NCI-H1694 treated with DMSO at 0.1 percent for 48 hours (cell line): ENCODE results near the gene SLC48A1.

Experiments
- DNase-seq: peaks from one replicate; lab custom pipeline; 2025; lab: John Stamatoyannopoulos, UW

The SLC48A1 gene

DNA sequence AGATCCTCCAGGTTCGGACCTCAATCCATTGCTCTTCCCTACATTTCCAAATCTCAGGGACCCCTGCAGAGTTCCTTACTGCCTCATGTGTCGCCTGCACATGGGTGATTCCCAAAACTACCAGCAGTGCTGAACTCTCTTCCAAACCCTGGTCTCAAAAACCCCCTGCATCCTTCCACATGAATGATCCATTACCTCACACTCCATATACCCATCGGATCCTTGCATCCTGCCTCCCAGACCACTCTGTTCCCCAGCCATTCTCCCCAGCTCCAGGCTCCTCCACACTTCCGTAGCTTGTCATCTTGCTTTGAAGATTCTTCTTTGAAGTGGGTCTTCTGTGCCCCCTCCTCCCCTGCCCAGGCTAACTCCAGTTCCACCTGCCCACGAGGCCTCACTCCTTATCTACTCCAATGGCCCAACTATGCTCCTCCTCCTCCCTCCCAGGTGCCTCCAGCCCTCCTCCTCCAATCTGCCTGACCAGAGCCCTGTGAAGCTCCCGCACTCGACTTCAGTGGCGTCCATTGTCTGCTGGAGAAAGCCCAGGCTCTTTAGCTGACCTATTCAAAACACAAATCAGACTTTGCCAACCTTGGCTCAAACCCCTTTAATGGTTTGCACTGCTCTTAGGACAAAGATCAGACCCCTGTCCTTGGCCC lies 28.1 kb upstream of the SLC48A1 start:
- no peak for DNase-seq

DNA sequence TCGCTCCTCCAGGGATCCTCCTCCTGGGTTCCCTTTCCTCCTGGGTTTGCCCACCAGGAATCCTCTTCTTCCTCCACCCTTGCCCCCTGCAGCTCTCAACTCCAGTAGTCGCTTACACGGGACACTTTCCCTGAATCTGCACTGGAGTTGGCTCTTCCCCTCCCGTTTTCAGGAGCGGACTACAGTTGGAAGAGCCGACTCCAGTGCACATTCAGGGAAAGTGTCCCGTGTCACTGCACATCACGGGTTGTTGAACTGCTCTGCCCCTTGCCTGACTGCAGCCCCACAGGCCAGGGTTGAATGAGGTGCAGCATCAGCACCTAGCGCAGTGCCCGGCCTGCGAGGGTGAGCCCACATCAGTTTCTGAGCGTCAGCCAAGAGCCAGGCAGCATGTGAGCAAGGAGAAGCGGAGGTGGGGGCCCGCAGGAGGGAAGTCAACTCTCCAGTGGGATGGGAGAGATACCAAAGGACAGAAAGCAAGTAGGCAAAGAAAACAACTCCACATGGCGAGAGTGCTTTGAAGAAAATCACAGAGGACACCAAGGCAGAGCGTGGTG lies 27.5 kb upstream of the SLC48A1 start:
- DNase-seq = no peak

DNA sequence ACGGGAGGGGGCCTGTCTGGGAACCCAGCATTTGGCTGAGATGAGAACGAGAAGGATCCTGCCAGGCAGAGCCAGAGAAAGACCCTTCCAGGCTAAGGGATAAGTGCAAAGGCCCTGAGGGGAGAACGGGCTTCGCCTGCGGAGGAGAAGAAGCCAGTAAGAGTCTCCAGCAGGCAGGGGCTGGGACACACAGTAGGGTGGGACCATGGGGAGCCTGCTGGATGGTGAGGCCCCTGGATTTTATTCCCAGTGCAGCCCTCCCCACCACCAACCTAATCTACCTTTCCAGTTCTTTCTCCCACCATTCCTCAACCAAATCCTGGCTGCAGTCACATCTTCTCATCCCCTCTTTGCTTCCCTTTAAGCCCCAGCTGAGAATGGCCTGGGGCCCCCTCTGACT lies 27.0 kb upstream of the SLC48A1 start:
- DNase-seq = no peak

DNA sequence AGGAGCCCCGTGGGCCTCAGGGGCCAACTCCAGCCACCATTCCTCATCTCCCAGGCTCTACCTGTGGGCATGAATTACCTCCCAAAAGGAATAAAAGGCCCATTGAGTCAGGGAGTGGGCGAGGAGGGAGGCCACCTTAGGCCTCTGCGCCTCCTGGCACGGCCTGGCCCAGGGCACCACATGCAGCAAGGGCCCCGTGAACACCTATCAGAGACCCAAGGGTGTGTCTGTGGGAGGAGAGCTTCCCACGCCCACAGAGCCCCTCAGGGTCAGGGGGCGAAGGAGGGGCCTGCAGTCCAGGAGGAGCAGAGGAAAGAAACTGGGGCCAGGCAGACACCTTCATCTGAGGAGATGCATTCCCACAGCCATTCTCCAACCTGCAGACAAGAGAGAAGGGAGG lies 26.5 kb upstream of the SLC48A1 start:
- no peak for DNase-seq

DNA sequence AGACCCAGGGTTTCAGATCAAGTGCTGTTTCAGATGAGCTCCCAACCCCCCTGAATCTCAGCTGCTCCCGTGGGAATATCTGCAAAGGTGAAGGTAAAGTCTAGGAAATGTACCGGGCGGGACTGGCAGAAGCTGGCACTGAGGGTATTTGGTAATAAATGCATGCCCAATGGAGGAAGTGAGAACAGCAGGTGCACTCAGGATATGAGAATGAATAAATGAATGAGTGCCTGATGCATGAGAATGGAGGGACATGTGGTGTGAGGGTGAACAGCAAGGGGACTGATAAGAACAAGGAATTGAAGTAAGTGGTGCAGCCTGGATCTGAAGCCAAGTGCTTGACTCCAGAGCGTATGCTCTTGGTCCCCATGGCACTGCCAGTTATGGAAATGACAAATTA lies 25.9 kb upstream of the SLC48A1 start:
- no peak for DNase-seq

DNA sequence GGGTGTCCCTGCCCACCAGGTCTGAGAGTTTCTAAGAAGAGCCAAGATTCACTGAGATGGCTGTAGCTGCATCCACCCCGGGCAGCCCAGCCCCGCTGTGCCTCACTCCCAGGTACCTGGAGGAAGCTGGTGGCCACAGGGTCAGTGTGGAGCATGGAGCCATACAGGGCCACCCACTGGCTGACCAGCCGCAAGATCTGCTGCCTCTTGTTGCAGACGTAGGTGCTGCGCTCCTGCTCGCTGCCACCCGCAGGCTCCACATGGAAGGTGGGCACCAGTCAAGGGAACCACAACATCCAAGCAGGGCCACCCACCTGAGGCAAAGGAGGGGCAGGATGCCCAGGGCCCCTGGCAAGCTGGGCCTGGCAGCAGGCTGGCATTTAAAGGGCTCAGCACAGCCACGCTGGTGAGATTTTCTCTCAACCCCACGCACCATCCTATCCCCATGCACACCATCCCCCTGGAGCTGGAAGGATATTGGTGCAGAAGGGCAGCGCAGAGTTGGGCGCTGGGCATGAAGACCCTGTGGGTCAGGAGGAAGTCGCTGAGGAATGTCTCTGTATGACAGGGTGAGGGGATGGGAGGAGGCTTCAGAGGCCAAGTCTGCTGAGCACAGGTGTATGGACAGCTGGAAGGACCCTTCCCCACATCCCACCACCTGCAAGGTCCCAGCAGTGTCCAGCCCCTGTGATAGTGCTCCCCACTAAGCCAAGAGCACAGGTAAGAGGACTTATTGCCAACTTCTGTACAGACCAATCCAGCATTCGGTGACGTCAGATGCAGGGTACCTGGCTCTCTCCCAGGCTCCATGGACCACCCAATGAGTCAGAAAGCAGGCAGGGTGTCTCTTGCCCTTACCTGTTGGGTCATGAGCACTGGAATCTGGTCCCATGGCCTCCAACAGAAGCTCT lies 25.2 kb upstream of the SLC48A1 start:
- no peak for DNase-seq

DNA sequence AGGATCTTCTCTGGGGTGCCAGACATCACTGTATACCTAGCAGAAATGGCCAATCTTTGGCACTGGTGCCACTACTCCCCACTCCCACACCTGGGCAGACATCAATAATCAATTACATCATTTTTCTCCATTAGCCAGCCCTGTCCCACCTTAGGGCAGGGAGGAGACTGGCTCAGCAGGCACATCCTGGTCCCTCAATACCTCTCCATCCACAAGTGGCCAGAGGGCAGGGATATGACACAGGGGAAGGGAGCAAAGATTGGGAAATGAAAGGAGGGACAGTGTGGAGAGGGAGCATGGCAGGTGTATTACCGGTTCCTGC lies 24.6 kb upstream of the SLC48A1 start:
- DNase-seq = no peak

DNA sequence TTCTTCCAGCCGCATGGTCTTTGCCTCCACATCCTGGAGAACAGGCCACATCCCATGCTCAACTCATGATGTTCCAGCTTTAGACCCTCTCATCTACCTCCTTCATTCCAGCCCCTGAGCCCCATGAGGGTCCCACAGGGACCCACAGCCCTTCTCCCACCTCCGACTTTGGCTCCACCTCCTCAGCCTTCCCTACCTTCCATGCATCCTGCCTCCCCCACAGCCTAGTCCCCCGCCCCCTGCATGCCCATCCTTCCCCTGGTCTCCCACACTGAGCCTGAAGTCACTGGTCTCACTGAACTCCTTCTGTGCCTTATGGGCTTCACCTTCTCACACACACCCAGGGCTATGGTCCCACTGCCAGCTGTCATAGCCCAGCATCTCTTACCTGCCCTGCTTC lies 24.1 kb upstream of the SLC48A1 start:
- DNase-seq = no peak

DNA sequence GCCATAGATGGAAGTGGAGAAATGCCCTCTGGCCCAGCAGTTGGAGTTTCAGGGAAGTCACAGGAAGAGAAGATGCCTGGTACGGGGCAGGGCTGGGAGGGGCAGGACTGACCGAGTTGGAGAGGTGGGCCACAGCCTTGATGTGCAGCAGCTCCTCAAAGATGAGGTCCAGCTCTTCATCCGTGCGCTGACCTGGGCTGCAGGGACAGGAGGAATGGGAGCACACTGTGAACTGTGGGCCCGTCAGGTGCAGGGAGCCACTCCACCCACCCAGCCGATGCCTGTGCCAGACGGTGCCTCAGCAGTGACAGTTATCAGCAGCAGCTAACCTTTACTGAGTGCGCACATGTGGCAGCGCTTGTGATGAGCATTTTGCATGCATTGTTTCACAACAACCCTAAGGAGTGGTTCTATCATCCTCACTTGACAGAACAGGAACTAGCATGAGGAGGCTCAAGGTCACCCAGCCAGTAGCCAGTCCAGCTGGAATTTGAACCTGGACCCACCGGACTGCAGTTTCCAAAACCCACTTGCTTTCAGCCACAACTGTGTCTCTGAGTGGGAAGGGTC lies 22.7 kb upstream of the SLC48A1 start:
- no peak for DNase-seq

DNA sequence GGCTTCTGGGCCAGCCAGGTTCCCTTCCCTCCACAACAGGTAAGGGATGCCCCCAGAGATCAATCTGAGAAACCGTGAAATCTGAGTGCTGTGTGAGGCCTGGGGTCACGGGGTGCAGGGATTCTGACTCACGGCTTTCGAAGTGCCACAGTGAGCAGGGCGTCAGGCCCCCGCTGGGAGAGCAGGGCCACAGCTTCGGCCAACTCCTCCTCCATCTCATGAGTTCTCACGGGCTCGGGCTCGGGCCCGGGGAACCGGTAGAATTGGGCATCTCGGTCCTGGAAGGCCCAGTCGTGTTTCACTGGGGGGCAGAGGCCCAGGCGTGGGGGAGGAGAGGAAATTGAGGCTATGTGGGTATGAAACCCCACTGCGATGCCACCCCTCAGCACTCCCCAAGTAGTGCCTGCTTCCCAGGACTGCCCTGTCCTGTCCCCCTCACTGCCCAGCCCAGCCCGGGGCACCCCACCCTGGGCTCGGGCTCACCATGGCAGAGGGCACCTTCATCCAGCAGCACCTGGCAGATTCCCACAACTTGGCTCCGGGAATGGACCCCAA lies 22.0 kb upstream of the SLC48A1 start:
- DNase-seq = no peak

DNA sequence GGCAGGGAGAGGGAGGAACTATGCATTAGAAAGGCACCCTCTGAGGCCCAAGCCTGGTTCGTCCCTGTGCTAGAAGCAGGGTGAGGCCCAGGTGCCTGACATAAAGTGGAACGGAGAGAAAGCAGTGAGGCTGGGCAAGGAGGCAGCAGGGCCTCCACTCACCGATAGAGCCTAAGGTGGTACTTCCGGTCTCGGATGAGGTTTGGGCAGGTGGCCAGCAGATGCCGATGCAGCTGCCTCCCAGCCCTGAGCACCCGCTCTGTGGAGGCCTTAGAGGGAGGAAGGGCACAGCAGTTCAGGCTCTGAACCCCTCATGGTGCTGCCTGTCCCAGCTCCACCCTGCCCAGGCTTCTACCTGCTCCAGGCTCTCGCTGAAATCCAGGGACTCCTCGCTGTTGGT lies 21.5 kb upstream of the SLC48A1 start:
- no peak for DNase-seq

DNA sequence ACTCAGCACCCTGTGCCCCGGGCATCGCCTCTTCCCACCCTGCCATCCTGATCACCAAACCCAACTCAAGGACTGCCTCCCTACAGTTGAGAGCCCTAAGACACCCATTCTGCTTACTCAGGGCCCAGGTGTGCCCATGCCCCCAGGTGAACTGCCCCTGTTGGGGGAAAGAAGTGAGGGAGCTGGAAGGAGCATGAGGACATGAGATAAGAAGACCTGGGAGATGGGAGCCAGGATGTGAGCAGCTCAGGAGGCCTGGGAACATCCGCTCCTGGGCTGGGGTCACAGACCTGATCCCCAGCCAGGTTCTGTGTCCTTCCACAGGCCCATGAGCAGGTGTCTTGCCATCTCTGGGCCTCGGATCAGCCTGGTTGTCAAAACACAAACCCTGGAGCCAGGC lies 20.9 kb upstream of the SLC48A1 start:
- no peak for DNase-seq

DNA sequence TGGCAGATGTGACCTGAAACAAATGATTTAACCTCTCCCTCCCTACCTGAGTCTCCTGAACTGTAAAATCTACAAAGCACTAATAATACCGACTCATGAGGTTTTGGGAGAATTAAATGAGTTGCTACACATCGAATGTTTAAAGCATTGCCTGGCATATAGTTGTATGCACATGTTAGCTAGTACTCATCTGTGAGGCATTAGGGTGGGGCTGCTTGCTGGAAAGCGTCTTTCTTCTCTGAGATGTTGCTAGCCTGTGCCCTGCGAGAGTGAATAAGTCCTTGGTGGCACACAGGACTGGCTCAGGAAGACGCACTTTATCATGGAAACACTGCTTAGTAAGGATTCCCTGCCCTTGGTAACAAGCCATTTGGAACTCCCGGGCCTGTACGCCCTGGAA lies 20.5 kb upstream of the SLC48A1 start:
- DNase-seq = no peak

DNA sequence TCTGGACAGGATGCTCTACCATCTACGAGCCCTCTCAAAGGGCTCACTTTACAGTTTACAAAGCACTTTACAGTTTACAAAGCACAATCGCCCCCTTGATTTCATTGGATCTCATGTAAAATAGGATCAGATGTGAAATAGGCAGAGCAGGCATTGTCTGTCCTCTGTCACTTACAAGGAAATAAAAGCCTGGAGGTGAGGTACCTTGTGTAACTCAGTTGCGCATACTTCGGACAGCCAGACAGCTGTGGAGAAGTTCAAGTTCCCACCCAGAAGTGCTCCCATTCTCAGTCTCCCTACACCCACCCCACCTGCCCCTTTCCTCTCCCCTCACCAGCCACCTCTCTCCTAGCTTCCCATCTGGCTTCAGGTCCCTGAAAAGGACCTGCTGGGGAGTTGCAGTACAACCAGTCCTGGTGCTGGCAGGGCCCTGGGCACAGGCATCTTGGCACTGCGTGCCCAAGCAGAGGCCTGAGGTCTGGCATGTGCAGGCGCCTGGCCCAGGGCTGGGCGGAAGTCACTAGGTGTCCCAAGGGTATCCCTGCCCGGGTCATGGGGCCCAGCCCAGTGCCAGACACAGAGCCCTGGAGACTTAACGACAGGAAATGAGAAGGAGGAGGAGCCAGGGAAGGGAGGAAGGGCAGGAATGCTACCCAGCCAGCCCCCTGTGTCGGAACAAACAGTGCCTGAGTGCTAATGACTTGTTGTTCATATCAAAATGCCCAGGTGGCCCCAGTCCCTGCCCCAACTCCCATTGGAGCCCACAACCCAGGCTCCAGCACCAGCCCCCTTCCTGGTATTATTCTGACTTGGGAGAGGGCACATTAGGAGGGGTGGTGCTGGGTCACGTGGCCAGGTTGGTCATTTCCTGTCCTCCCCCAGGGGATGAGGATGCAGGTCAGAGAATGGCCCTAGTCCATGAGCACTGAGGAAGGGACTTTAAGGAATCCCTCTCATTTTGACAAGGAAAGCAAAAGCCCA lies 19.7 kb upstream of the SLC48A1 start:
- DNase-seq = no peak

DNA sequence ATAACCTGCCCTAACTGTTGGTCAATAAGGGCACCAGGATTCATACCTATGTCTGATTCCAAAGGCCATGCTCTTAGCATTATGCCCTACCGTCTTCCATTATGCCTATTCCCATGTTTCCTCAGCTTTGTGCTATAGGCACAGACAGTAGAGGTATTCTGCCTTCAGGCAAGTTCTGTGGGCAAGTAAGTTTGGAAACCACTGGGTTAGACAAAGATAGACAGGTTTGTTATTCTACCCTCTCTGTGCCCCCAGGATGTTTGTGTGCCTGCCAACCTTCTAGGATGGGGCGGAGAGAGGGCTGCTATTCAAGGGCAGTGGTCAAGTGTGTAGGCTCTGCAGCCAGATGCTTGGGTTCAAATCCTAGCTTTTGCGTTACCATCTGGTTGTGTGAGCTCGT lies 18.9 kb upstream of the SLC48A1 start:
- no peak for DNase-seq

DNA sequence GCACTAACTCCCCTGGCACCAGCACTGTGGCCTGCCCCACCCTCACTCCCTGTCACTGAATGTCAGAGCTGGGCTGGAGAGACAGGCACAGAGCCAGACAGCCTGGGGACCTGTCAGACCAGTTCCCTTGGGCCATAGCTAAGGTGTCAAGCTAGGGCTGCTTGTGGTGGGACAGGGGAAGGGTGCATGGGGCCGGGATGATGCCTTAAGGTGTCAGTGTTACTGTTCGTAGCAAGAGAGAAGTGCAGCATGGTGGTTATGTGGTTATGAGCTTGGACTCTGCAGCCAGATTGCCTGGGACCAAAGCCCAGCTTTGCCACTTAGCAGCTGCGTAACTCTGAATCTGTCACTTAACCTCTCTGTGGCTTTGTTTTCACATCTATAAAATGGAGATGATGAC lies 18.2 kb upstream of the SLC48A1 start:
- no peak for DNase-seq

DNA sequence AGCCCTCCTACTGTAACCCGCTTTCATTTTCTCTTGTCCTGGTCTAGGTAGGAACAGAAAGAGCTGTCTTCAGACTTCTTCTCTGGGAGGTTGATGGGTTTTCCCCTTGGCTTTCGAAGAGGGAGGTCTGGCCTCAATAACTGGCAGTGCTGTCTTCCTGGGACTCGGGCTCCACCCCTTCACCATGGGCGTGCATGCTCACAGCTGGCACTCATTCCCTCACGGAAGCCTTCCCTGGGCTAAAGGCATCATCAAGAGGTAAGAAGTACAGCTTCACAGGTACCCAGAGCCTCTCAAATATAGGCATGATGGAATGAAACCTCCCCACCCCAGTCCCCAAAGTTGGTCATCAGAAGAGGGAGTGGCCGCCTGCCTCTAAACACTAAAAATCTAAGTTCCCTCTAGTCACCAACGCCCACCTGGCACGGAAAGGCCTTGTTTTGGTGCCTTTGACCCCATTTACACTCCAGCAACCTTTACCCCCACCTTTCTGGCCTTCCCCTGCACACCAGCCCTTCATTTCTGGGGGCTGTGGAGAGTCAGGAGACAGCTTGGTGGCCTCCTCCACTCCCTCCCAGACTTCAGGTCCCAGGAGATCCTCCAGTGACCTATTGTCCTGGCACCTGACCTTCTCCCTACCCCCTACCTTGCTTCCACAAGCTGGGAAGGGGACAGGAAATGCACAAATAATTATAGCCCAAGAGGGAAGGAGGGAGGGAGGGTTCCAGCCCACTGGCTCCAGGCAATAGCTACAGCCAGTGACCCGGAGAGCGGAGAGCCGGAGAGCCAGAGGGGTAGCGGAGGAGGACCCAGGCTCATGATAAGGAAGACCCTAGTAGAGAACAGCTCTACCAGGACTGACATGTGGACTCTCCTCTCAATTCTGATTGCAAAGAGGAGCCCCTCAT lies 17.1 kb upstream of the SLC48A1 start:
- DNase-seq = no peak

DNA sequence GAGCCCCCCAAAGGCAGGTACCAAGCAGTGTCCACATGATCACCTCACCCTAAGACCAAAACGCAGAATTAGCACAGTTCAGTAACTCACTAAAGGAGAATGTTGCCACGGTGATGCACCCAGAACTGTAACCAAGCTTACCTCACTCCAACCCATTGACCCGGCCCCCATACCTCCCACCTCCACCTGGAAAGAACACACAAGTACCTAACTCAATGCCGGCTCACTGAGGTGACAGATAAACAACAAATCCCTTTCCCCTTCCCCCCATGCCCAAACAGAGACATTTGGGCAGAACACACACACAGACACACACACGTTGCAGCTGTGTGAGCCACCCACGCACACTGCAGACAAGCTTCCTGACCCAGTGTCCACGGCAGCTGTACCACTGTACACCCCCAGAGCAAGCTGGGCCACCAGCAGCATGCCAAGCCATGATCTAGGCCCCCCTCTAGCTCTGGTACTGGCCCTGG lies 15.6 kb upstream of the SLC48A1 start:
- no peak for DNase-seq

DNA sequence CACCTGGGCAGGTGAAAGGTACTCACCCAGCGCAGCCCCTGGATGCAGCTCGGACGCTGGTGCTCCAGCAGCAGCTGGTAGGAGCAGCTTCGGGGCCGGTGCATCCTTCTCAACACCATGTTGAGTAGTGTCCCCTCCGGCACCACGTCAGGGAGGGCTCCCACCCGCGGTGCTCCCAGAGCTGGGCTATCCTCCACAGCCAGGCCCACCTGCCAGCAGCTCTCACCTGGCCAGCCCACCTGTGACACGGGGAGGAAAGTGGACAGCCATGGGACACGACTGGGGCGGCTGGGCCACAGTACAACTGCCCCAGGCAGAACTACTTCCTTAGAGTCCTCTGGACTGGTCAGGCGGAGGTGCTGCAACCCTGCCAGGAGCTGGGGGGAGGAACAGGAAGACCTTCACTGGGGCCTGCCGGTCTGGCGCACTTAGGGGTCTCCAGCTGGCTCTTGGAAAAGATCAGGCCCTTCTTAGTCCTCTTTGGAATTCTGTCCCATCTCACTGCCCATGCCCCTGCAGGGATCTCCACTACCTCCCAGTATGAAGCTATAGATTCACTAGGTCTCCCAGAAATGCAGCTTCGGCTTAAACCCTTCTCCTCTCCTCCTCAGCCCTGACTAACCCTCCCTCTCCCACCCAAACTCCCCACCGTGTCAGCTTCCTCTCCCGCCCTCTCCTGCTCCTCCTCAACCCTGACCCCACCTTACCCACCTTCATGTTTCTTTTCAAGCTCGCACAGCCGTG lies 15.0 kb upstream of the SLC48A1 start:
- no peak for DNase-seq

DNA sequence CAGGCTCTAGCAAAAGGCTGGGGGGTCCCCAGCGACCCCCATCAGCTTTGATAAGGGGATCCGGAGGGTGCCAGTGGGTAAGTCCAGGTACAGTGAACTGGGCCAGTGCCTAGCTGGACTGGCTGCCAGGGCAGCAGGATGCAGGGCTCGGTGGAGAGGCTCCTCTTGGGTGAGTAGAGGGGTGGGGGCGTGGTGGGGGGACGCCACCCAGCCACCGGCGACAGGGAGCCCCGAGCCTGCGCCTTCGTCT lies 14.5 kb upstream of the SLC48A1 start:
- DNase-seq = no peak
